Mammary epithelial cell (primary cell): ENCODE results near the gene TALDO1.

Experiments
- CTCF ChIP-seq, 2 donors: IDR thresholded peaks in 1 of 2; conservative IDR thresholded peaks in 1 of 2; 2 replicates each; pipeline ENCODE4 v1.5.1; 2011 to 2012; ENCODE audit warnings: inconsistent platforms in 2 of 2, low read length in 2 of 2, mild to moderate bottlenecking in 2 of 2, control low read depth in 1 of 2, low read depth in 1 of 2; ENCODE audit not compliant: insufficient read depth in 1 of 2; ENCODE audit errors: extremely low read depth in 1 of 2
- EZH2 ChIP-seq: IDR thresholded peaks from 2 replicates; pipeline ENCODE4 v1.6.1; 2012; ENCODE audit warnings: low read length, inconsistent platforms, borderline replicate concordance

- TF ChIP-seq EZH2 (no peak), CTCF (conservative IDR thresholded peaks at IDR 0.05 in 1 of 2, IDR thresholded peaks at IDR 0.05 in 1 of 2; ENCODE audit: extremely low read depth in 1 of 2, insufficient read depth in 1 of 2, low read depth in 1 of 2, low read length in 2 of 2) (peak; percentile 42 to 67)
These were observed 50.9 kb downstream of the TALDO1 start, which contains the start of gene SLC25A22 for GRCh38 chr11:798093-798713.
